ENCODE results near the gene RNF181. TPM values are rescaled to one million over a fixed set of nuclear protein-coding genes. Genes with fewer than 3 reads are reported as not detected.
A peak's percentile ranks its signal among the peaks of the same experiment; 100 is the strongest.

Gene RNF181
- total and polyA plus RNA-seq, 2 of the 13 experiments (the other 11 are each of a cell fraction or from before 2014, with no cell fraction given): 224 to 578 TPM

DNA sequence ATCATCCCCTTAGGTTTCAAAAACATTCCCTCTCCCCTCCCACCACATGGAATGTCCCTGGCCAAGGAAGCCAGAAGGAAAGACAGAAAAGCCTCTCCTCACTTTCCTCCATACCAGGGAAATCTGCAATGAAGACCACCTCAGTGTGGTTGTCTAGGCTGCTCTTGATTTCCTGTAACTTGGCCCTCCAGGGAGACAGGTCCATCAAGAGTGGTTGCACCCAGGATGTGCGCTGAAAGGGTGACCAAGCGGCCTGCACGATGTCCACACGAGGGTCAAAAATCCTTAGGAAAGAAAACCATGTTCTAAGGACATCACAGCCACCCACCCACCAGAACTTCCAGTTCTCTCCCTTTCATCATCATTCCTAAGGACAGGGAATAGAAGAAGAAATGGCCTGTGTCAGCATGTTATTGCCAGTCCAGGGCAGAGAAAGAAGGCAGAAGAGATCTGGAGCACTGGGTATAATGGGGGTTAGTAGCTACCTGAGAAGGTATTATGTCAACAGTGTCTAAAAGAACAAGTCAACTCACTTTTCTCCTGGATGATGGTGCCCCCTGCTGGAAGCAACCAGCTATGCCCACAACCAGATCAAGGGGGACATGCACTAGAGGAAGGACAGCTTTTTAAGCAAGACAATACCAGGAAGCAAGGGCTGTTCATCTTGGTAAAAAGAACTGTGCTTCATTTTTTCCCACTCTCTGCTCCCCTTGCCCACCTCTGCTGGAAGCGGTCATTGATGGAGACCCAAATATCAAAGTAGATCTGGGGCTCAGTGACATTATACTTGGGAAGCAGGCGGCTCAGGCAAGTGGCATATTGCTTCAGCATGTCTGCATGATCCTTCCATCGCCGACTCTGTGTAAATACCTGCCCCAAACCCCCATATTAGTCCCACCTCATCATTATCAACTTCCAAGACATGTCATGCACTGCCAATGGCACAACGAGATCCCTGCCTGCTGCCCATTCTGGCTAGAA, 43.6 kb upstream of the RNF181 start (continued):
- TF ChIP-seq, protein P1, sequence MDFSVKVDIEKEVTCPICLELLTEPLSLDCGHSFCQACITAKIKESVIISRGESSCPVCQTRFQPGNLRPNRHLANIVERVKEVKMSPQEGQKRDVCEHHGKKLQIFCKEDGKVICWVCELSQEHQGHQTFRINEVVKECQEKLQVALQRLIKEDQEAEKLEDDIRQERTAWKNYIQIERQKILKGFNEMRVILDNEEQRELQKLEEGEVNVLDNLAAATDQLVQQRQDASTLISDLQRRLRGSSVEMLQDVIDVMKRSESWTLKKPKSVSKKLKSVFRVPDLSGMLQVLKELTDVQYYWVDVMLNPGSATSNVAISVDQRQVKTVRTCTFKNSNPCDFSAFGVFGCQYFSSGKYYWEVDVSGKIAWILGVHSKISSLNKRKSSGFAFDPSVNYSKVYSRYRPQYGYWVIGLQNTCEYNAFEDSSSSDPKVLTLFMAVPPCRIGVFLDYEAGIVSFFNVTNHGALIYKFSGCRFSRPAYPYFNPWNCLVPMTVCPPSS (IDR thresholded peaks at IDR 0.05): no peak
- TF ChIP-seq ZMAT3 (CRISPR knock-in tag; conservative IDR thresholded peaks at IDR 0.05): no peak
- no peak for TF ChIP-seq DMAP1 (CRISPR knock-in tag; IDR thresholded peaks at IDR 0.05)
- TF ChIP-seq SYNCRIP (IDR thresholded peaks at IDR 0.05; ENCODE audit: insufficient read depth, low read depth, low read length): no peak
- TF ChIP-seq, protein P2, sequence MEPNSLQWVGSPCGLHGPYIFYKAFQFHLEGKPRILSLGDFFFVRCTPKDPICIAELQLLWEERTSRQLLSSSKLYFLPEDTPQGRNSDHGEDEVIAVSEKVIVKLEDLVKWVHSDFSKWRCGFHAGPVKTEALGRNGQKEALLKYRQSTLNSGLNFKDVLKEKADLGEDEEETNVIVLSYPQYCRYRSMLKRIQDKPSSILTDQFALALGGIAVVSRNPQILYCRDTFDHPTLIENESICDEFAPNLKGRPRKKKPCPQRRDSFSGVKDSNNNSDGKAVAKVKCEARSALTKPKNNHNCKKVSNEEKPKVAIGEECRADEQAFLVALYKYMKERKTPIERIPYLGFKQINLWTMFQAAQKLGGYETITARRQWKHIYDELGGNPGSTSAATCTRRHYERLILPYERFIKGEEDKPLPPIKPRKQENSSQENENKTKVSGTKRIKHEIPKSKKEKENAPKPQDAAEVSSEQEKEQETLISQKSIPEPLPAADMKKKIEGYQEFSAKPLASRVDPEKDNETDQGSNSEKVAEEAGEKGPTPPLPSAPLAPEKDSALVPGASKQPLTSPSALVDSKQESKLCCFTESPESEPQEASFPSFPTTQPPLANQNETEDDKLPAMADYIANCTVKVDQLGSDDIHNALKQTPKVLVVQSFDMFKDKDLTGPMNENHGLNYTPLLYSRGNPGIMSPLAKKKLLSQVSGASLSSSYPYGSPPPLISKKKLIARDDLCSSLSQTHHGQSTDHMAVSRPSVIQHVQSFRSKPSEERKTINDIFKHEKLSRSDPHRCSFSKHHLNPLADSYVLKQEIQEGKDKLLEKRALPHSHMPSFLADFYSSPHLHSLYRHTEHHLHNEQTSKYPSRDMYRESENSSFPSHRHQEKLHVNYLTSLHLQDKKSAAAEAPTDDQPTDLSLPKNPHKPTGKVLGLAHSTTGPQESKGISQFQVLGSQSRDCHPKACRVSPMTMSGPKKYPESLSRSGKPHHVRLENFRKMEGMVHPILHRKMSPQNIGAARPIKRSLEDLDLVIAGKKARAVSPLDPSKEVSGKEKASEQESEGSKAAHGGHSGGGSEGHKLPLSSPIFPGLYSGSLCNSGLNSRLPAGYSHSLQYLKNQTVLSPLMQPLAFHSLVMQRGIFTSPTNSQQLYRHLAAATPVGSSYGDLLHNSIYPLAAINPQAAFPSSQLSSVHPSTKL (CRISPR knock-in tag; IDR thresholded peaks at IDR 0.05): peak; percentile 59; the same call in 1 of the 2 replicates
- TF ChIP-seq CENPX (CRISPR knock-in tag; IDR thresholded peaks at IDR 0.05): no peak
- no peak for TF ChIP-seq ZNF629 (CRISPR knock-in tag; conservative IDR thresholded peaks at IDR 0.05)
- no peak for TF ChIP-seq ZNF577 (CRISPR knock-in tag; IDR thresholded peaks at IDR 0.05; ENCODE audit: borderline replicate concordance, low read depth)
- TF ChIP-seq, protein P3, sequence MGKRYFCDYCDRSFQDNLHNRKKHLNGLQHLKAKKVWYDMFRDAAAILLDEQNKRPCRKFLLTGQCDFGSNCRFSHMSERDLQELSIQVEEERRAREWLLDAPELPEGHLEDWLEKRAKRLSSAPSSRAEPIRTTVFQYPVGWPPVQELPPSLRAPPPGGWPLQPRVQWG (CRISPR knock-in tag; IDR thresholded peaks at IDR 0.05; ENCODE audit: borderline replicate concordance, low read depth): no peak
- TF ChIP-seq ZFP41 (CRISPR knock-in tag; IDR thresholded peaks at IDR 0.05; ENCODE audit: borderline replicate concordance): no peak
- no peak for TF ChIP-seq ZNF234 (CRISPR knock-in tag; conservative IDR thresholded peaks at IDR 0.05)
- TF ChIP-seq, protein P4, sequence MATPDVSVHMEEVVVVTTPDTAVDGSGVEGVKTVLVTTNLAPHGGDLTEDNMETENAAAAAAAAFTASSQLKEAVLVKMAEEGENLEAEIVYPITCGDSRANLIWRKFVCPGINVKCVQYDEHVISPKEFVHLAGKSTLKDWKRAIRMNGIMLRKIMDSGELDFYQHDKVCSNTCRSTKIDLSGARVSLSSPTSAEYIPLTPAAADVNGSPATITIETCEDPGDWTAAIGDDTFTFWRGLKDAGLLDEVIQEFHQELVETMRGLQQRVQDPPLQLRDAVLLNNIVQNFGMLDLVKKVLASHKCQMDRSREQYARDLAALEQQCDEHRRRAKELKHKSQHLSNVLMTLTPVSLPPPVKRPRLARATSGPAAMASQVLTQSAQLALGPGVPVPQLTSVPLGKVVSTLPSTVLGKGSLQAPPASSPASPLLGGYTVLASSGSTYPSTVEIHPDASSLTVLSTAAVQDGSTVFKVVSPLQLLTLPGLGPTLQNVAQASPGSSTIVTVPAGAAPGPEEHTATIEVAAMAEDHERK (CRISPR knock-in tag; IDR thresholded peaks at IDR 0.05; ENCODE audit: low read depth): no peak
- TF ChIP-seq ZKSCAN1 (IDR thresholded peaks at IDR 0.05; ENCODE audit: low read length): no peak; the same call in 1 of the 2 replicates
- no peak for TF ChIP-seq CHD4 (IDR thresholded peaks at IDR 0.05; ENCODE audit: borderline replicate concordance, low read length)
- no peak for TF ChIP-seq ZFP82 (CRISPR knock-in tag; IDR thresholded peaks at IDR 0.05; ENCODE audit: borderline replicate concordance)
- TF ChIP-seq, protein P5, sequence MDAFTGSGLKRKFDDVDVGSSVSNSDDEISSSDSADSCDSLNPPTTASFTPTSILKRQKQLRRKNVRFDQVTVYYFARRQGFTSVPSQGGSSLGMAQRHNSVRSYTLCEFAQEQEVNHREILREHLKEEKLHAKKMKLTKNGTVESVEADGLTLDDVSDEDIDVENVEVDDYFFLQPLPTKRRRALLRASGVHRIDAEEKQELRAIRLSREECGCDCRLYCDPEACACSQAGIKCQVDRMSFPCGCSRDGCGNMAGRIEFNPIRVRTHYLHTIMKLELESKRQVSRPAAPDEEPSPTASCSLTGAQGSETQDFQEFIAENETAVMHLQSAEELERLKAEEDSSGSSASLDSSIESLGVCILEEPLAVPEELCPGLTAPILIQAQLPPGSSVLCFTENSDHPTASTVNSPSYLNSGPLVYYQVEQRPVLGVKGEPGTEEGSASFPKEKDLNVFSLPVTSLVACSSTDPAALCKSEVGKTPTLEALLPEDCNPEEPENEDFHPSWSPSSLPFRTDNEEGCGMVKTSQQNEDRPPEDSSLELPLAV (CRISPR knock-in tag; conservative IDR thresholded peaks at IDR 0.05; ENCODE audit: low read depth): no peak
